SK-N-SH treated with all-trans-retinoic acid at 6 μM for 48 hours (cell line): ENCODE results near the gene BMPR1B.

ENCODE experiments used
- ATAC-seq: fragments of 200-7000 bp; cut with Tn5 transposase; 3 replicates; pipeline ENCODE4 v1.9.1; 2020; ENCODE audit warnings: mild to moderate bottlenecking, moderate library complexity
- ARNTL ChIP-seq: fragments of 450-650 bp; formaldehyde crosslinking; IDR thresholded peaks from 2 replicates; pipeline ENCODE4 v1.5.0; 2020; ENCODE audit warnings: low read depth, mild to moderate bottlenecking, moderate library complexity, borderline replicate concordance
- BACH2 ChIP-seq: fragments of 250-450 bp; sonication (Bioruptor Pico); IDR thresholded peaks from 2 replicates; pipeline ENCODE4 v1.9.0; 2021; ENCODE audit warnings: mild to moderate bottlenecking, borderline replicate concordance
- CREB5 ChIP-seq: fragments of 250-450 bp; sonication (Bioruptor Pico); IDR thresholded peaks from 2 replicates; pipeline ENCODE4 v1.5.1; 2020; ENCODE audit warnings: low read depth, mild to moderate bottlenecking, moderate library complexity
- CSDC2 ChIP-seq: fragments of 250-450 bp; sonication (Bioruptor Pico); IDR thresholded peaks from 2 replicates; pipeline ENCODE4 v1.5.0; 2020; ENCODE audit warnings: mild to moderate bottlenecking, moderate library complexity
- CSRNP3 ChIP-seq: fragments of 250-450 bp; sonication (Bioruptor Pico); IDR thresholded peaks from 2 replicates; pipeline ENCODE4 v1.5.1; 2021; ENCODE audit warnings: mild to moderate bottlenecking, moderate library complexity
- GLIS3 ChIP-seq: fragments of 250-450 bp; sonication (Bioruptor Pico); IDR thresholded peaks from 2 replicates; pipeline ENCODE4 v1.5.0; 2020; ENCODE audit warnings: mild to moderate bottlenecking, moderate library complexity
- ISL1 ChIP-seq: fragments of 250-450 bp; sonication (Bioruptor Pico); IDR thresholded peaks from 2 replicates; pipeline ENCODE4 v2.1.2; 2022; ENCODE audit warnings: mild to moderate bottlenecking, moderate library complexity
- OSR1 ChIP-seq: fragments of 250-450 bp; sonication (Bioruptor Pico); IDR thresholded peaks from 2 replicates; pipeline ENCODE4 v1.8.0; 2022; ENCODE audit warnings: moderate library complexity, mild to moderate bottlenecking, inconsistent platforms
- POU6F1 ChIP-seq: fragments of 250-450 bp; sonication (Bioruptor Pico); IDR thresholded peaks from 2 replicates; pipeline ENCODE4 v1.8.0; 2021; ENCODE audit warnings: low read depth, mild to moderate bottlenecking, moderate library complexity, borderline replicate concordance
- RARB ChIP-seq: fragments of 250-450 bp; sonication (Bioruptor Pico); IDR thresholded peaks from 2 replicates; pipeline ENCODE4 v1.8.0; 2021; ENCODE audit warnings: mild to moderate bottlenecking, moderate library complexity
- SNAI2 ChIP-seq: fragments of 250-450 bp; sonication (Bioruptor Pico); IDR thresholded peaks from 2 replicates; pipeline ENCODE4 v1.5.0; 2020; ENCODE audit warnings: mild to moderate bottlenecking, moderate library complexity
- TCF4 ChIP-seq: fragments of 250-450 bp; sonication (Bioruptor Pico); IDR thresholded peaks from 2 replicates; pipeline ENCODE4 v1.8.0; 2021; ENCODE audit warnings: mild to moderate bottlenecking, moderate library complexity, borderline replicate concordance
- TOX ChIP-seq: fragments of 250-450 bp; sonication (Bioruptor Pico); IDR thresholded peaks from 2 replicates; pipeline ENCODE4 v1.8.0; 2021; ENCODE audit warnings: mild to moderate bottlenecking, moderate library complexity, borderline replicate concordance
- TSHZ2 ChIP-seq: fragments of 250-450 bp; sonication (Bioruptor Pico); IDR thresholded peaks from 2 replicates; pipeline ENCODE4 v1.5.0; 2020; ENCODE audit warnings: mild to moderate bottlenecking, moderate library complexity
- ZC3H10 ChIP-seq: fragments of 250-450 bp; sonication (Bioruptor Pico); IDR thresholded peaks from 2 replicates; pipeline ENCODE4 v1.5.1; 2021; ENCODE audit warnings: mild to moderate bottlenecking, moderate library complexity
- ZFP3 ChIP-seq: fragments of 250-450 bp; sonication (Bioruptor Pico); IDR thresholded peaks from 2 replicates; pipeline ENCODE4 v1.5.0; 2020; ENCODE audit warnings: mild to moderate bottlenecking, moderate library complexity
- ZFP30 ChIP-seq: fragments of 450-650 bp; formaldehyde crosslinking; IDR thresholded peaks from 2 replicates; pipeline ENCODE4 v1.5.0; 2022; ENCODE audit warnings: mild to moderate bottlenecking, moderate library complexity
- ZNF565 ChIP-seq: fragments of 450-650 bp; formaldehyde crosslinking; conservative IDR thresholded peaks from 2 replicates; pipeline ENCODE4 v1.5.0; 2020; ENCODE audit warnings: low read depth, mild to moderate bottlenecking, moderate library complexity
- ZNF70 ChIP-seq: fragments of 450-650 bp; formaldehyde crosslinking; IDR thresholded peaks from 2 replicates; pipeline ENCODE4 v1.5.0; 2020; ENCODE audit warnings: mild to moderate bottlenecking, moderate library complexity
- ZNF8 ChIP-seq: fragments of 450-650 bp; formaldehyde crosslinking; IDR thresholded peaks from 2 replicates; pipeline ENCODE4 v1.5.0; 2020; ENCODE audit warnings: mild to moderate bottlenecking, moderate library complexity

Gene BMPR1B

GRCh38 chr4:94947681-94948108 is 189.9 kb downstream of the BMPR1B start:
- TF ChIP-seq CREB5 (CRISPR knock-in tag) (no peak), ISL1 (no peak), BACH2 (no peak), SNAI2 (CRISPR knock-in tag) (no peak), GLIS3 (CRISPR knock-in tag) (no peak), ZNF8 (CRISPR knock-in tag) (no peak), POU6F1 (CRISPR knock-in tag) (no peak), ZC3H10 (CRISPR knock-in tag) (no peak)
- no peak for ATAC-seq

GRCh38 chr4:94954251-94954650 is 196.5 kb downstream of the BMPR1B start:
- TF ChIP-seq TCF4 (CRISPR knock-in tag) (no peak), ZNF70 (no peak), ZFP3 (CRISPR knock-in tag) (no peak), RARB (no peak), TSHZ2 (CRISPR knock-in tag) (no peak), ZFP30 (CRISPR knock-in tag) (no peak), ZNF565 (CRISPR knock-in tag) (no peak), BACH2 (no peak), ZC3H10 (CRISPR knock-in tag) (no peak), POU6F1 (CRISPR knock-in tag) (no peak), ARNTL (CRISPR knock-in tag) (no peak), TOX (CRISPR knock-in tag) (no peak), GLIS3 (CRISPR knock-in tag) (no peak), CSRNP3 (CRISPR knock-in tag) (no peak)
- TF ChIP-seq, all 23 proteins: peak for 0
- no peak for ATAC-seq

GRCh38 chr4:94957030-94957429 is 199.3 kb downstream of the BMPR1B start:
- TF ChIP-seq ZC3H10 (CRISPR knock-in tag): no peak
- TF ChIP-seq CSDC2 (CRISPR knock-in tag): no peak
- no peak for TF ChIP-seq GLIS3 (CRISPR knock-in tag)
- TF ChIP-seq TSHZ2 (CRISPR knock-in tag): no peak
- TF ChIP-seq POU6F1 (CRISPR knock-in tag): no peak
- TF ChIP-seq TCF4 (CRISPR knock-in tag): no peak
- TF ChIP-seq BACH2: no peak
- no peak for TF ChIP-seq TOX (CRISPR knock-in tag)
- TF ChIP-seq ZFP30 (CRISPR knock-in tag): no peak
- TF ChIP-seq ARNTL (CRISPR knock-in tag): no peak
- TF ChIP-seq ISL1: no peak
- TF ChIP-seq OSR1 (CRISPR knock-in tag): no peak
- TF ChIP-seq CREB5 (CRISPR knock-in tag): no peak
- no peak for ATAC-seq
